ENCODE measurements around the gene C11orf86. TPM values are rescaled to one million over a fixed set of nuclear protein-coding genes. Genes with fewer than 3 reads are reported as not detected.

C11orf86 gene
- total and polyA plus RNA-seq, 2 donors (not counting 3 experiments of a cell fraction or from before 2014, with no cell fraction given) = not detected

DNA sequence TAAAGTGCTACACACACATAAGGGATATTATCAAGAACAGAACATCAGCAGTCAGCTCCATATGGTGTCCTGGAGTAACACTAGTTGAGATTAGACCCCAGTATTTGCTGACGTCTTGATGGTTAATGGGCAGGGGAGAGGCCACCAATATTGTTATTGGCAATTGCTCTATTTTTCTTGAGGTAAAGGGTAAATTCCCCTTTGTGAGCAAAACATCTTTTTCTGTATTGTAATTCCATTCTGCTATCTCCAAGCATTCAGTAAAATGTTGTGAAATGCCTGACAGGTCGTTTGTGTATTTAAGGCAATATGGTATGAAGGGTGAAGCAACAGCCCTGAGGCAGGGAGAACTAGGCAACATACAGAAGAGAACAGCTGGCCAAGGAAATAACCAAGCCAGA lies 38.8 kb upstream of the C11orf86 start:
- Histone ChIP-seq H3K27ac (ENCODE audit: insufficient read depth, low read depth, low read length) (no peak overlapping the region), H3K27me3 (ENCODE audit: control insufficient read depth in 2 of 2, insufficient read depth in 2 of 2, low read length in 2 of 2) (no peaks in the 10 kb centered on the region), H4K20me1 (replicated peaks; ENCODE audit: control insufficient read depth, extremely low read depth, insufficient read depth, low read length) (no peaks in the 10 kb centered on the region), H3K4me2 (ENCODE audit: insufficient read depth, low read length) (no peak overlapping the region), H2AFZ (ENCODE audit: low read depth, low read length) (no peak overlapping the region), H3K9me1 (replicated peaks; ENCODE audit: control insufficient read depth, extremely low read depth, insufficient read depth, low read length) (no peaks in the 10 kb centered on the region), H3K79me2 (ENCODE audit: control insufficient read depth, insufficient read depth, low read length) (no peaks in the 10 kb centered on the region), H3K36me3 (ENCODE audit: control insufficient read depth in 2 of 2, extremely low read depth in 1 of 2, insufficient read depth in 2 of 2, low read length in 2 of 2) (no peaks in the 10 kb centered on the region), H3K4me1 (ENCODE audit: control insufficient read depth, extremely low read depth, insufficient read depth, low read length) (no peaks in the 10 kb centered on the region), H3K4me3 (replicated peaks in 1 of 3; ENCODE audit: insufficient read depth in 1 of 3, low read depth in 1 of 3, low read length in 3 of 3) (no peak overlapping the region), H3K9ac (replicated peaks; ENCODE audit: extremely low read depth, insufficient read depth, low read length) (no peak overlapping the region), H3K9me3 (replicated peaks; ENCODE audit: control insufficient read depth, insufficient read depth, low read length) (no peaks in the 10 kb centered on the region)
- dilution Hi-C loops (cut with MboI; ENCODE audit: extremely low pct_ligation_motif_present, low sequenced_read_pairs) (no loop called here), intact Hi-C loops (cut with micrococcal nuclease) (no loop called here)
- no TSS peak for BruUV-seq (replicated peaks)
- TF ChIP-seq POLR2A (IDR thresholded peaks at IDR 0.05; ENCODE audit: low read depth, low read length) (no peak), JUN (IDR thresholded peaks at IDR 0.05; ENCODE audit: borderline replicate concordance, insufficient read depth, insufficient read length, low read depth) (no peak), POLR2AphosphoS5 (IDR thresholded peaks at IDR 0.05; ENCODE audit: insufficient read depth, low read depth, low read length) (no peak), MAX (IDR thresholded peaks at IDR 0.05; ENCODE audit: insufficient read depth, insufficient read length) (no peak), GATA2 (IDR thresholded peaks at IDR 0.05; ENCODE audit: insufficient read depth, insufficient read length, low read depth, low read length) (no peak), EZH2 (IDR thresholded peaks at IDR 0.05; ENCODE audit: borderline replicate concordance, low read depth, low read length, severe bottlenecking) (no peak), FOS (IDR thresholded peaks at IDR 0.05; ENCODE audit: borderline replicate concordance, insufficient read depth, low read length) (no peak), MYC (IDR thresholded peaks at IDR 0.05; ENCODE audit: low read depth, low read length) (no peak)
- TF ChIP-seq, protein P1, sequence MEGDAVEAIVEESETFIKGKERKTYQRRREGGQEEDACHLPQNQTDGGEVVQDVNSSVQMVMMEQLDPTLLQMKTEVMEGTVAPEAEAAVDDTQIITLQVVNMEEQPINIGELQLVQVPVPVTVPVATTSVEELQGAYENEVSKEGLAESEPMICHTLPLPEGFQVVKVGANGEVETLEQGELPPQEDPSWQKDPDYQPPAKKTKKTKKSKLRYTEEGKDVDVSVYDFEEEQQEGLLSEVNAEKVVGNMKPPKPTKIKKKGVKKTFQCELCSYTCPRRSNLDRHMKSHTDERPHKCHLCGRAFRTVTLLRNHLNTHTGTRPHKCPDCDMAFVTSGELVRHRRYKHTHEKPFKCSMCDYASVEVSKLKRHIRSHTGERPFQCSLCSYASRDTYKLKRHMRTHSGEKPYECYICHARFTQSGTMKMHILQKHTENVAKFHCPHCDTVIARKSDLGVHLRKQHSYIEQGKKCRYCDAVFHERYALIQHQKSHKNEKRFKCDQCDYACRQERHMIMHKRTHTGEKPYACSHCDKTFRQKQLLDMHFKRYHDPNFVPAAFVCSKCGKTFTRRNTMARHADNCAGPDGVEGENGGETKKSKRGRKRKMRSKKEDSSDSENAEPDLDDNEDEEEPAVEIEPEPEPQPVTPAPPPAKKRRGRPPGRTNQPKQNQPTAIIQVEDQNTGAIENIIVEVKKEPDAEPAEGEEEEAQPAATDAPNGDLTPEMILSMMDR (IDR thresholded peaks at IDR 0.05; ENCODE audit: extremely low read depth in 1 of 2, insufficient read depth in 1 of 2, low read depth in 1 of 2, low read length in 2 of 2) = no peak
- ChIA-PET POLR2A (no interaction called here), CTCF (interaction anchor here (1.5 kb wide), 1 partner anchor 12 kb away, joined by 4 read pairs; no protein-coding TSS in a partner anchor)
- no peak for DNase-seq (ENCODE audit: low read depth, low spot score)
- no peak for FAIRE-seq
